Measurements from ENCODE around the gene CSN1S1. TPM values are rescaled to one million over a fixed set of nuclear protein-coding genes. Genes with fewer than 3 reads are reported as not detected.

The CSN1S1 gene
- total RNA-seq, 2 experiments from 2014 or later = not detected

DNA sequence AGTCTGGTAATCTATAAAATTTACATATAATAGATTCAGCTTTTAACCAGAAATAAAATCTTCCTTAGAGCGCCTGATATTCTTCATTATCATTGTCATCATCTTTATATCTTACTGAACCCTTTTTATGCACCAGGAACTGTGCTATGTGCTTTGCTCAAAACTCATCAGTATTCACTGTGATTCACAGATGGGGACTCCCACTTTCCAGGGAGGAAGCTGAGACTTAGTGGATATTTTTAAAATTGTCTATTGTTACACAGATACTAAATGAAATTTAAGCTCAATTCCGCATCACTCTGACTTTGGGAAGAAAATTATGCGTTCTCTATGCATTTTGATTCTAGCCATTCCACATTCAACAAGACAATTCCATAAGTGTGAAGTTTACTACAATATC lies 36.1 kb upstream of the CSN1S1 start:
- Mint-ChIP-seq H3K9me3 (no peaks in the 10 kb centered on the region), H3K4me3 (no peak overlapping the region), H3K27ac (no peak overlapping the region), H3K36me3 (ENCODE audit: low read depth) (no peaks in the 10 kb centered on the region), H3K4me1 (ENCODE audit: low read depth) (no peaks in the 10 kb centered on the region), H3K27me3 (peaks cover 8% of the 10 kb centered on the region)
- POLR2A ChIA-PET = no interaction called here
- CTCF ChIA-PET = interaction anchor here (1.2 to 2.1 kb wide), 2 partner anchors 13 to 204 kb away, joined by 4 to 7 read pairs; no protein-coding TSS in a partner anchor
- ATAC-seq (no peak), DNase-seq (no peak)
- intact Hi-C loops (cut with micrococcal nuclease) = no loop called here
- TF ChIP-seq, protein P1, sequence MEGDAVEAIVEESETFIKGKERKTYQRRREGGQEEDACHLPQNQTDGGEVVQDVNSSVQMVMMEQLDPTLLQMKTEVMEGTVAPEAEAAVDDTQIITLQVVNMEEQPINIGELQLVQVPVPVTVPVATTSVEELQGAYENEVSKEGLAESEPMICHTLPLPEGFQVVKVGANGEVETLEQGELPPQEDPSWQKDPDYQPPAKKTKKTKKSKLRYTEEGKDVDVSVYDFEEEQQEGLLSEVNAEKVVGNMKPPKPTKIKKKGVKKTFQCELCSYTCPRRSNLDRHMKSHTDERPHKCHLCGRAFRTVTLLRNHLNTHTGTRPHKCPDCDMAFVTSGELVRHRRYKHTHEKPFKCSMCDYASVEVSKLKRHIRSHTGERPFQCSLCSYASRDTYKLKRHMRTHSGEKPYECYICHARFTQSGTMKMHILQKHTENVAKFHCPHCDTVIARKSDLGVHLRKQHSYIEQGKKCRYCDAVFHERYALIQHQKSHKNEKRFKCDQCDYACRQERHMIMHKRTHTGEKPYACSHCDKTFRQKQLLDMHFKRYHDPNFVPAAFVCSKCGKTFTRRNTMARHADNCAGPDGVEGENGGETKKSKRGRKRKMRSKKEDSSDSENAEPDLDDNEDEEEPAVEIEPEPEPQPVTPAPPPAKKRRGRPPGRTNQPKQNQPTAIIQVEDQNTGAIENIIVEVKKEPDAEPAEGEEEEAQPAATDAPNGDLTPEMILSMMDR (IDR thresholded peaks at IDR 0.05) = no peak

DNA sequence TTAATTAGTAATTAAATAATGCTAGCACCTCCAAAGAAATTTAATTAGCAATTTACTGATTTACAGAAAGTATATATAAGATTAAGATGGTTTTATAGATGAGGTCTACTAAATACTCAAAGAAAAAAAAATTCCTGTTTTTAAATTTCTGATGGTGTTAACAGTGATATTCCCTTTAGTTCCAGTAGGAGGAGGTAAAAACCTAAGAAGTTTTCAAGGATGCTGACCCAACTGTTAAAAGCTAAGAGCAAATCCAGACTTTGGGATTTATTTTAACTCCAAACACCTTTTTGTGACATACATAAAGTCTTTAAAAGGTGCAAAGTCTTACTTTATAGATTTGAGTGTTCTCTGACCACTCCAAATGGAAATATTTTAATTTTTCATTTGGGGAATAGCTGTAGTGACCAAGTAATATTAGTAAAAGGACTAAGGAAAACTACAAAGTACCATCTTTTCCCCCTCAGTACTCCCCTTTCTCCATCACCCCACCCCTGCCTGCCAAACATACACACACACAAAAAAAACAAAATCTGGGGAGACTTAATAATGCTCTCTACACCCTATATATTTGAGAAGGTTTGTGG lies 34.2 kb upstream of the CSN1S1 start:
- Mint-ChIP-seq H3K27me3 (peaks cover 9% of the 10 kb centered on the region), H3K27ac (no peak overlapping the region), H3K4me3 (no peak overlapping the region), H3K4me1 (ENCODE audit: low read depth) (no peaks in the 10 kb centered on the region), H3K36me3 (ENCODE audit: low read depth) (no peaks in the 10 kb centered on the region), H3K9me3 (no peaks in the 10 kb centered on the region)
- no peak for DNase-seq
- CTCF ChIA-PET = interaction anchor here (1.0 kb wide), 1 partner anchor 9 kb away, joined by 3 read pairs; no protein-coding TSS in a partner anchor
- intact Hi-C loops (cut with micrococcal nuclease) = no loop called here
- no peak for ATAC-seq
- TF ChIP-seq, protein P1 (IDR thresholded peaks at IDR 0.05) = no peak
- POLR2A ChIA-PET = no interaction called here

- TF ChIP-seq, protein P1 (IDR thresholded peaks at IDR 0.05) = no peak
- DNase-seq (no peak), ATAC-seq (no peak)
- Mint-ChIP-seq H3K9me3 (no peaks in the 10 kb centered on the region), H3K4me3 (no peak overlapping the region), H3K4me1 (ENCODE audit: low read depth) (no peaks in the 10 kb centered on the region), H3K27ac (no peak overlapping the region), H3K27me3 (peaks cover 2% of the 10 kb centered on the region), H3K36me3 (ENCODE audit: low read depth) (no peaks in the 10 kb centered on the region)
- POLR2A ChIA-PET = no interaction called here
- intact Hi-C loops (cut with micrococcal nuclease) = no loop called here
- CTCF ChIA-PET = no interaction called here
Measured at GRCh38 chr4:69907151-69907550, 23.7 kb upstream of the CSN1S1 start.

DNA sequence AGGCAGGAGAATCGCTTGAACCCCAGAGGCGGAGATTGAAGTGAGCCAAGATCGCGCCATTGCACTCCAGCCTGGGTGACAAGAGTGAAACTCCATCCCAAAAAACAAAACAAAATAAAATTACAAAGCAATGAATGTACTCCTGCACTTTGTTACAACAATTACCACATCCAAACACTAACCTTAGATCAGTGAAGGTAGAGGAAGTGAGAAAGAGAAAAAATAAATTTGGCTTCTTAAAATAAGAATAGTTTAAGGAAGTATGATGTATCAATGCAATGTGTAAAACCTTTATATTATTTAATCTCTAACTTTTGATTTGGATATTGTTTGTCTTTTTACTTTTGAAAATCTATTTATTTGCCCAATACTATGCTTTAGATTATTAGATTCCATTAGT lies 21.7 kb upstream of the CSN1S1 start:
- intact Hi-C loops (cut with micrococcal nuclease) = no loop called here
- Mint-ChIP-seq H3K4me3 (no peak overlapping the region), H3K36me3 (ENCODE audit: low read depth) (no peaks in the 10 kb centered on the region), H3K27ac (no peak overlapping the region), H3K27me3 (no peaks in the 10 kb centered on the region), H3K9me3 (no peaks in the 10 kb centered on the region), H3K4me1 (ENCODE audit: low read depth) (no peaks in the 10 kb centered on the region)
- ChIA-PET POLR2A (no interaction called here), CTCF (no interaction called here)
- DNase-seq (no peak), ATAC-seq (no peak)
- TF ChIP-seq, protein P1 (IDR thresholded peaks at IDR 0.05) = no peak

DNA sequence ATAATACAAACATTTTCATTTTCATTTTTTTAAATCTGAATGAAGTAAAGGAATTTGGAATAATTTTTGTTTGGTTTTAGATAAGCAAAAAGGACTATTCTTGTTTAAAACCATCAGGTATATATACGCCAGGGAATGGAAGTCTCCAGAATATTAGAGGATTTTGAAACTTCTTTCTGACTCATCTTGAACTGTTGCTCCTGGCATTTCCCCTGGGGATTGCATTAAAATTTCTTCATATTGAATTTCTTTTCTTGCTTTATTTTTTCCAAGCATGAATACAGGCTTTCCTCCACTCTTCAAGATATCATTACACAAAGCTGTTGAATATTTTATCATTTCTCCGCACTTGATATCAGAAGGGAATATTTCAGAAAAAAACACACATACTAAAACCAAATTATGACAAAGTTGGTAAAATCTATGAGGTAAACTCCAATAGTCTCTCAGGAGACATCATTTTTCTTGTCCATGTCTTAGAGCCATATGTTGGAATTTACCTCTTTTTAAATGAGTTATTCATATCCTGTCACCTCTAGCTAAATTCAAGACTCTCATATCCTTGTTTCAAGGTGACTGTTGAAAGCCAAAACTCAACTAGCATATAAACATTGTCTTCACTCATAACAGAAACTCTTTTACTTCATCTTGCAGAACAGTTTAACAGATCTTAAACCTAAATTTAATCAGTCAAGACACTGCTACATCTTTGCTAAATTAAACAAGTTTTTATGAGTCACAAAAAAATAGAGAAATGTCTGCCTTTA lies 20.7 kb upstream of the CSN1S1 start:
- ChIA-PET POLR2A (no interaction called here), CTCF (no interaction called here)
- TF ChIP-seq, protein P1 (IDR thresholded peaks at IDR 0.05) = no peak
- H3K4me3 Mint-ChIP-seq = no peak overlapping the region
- no peaks in the 10 kb centered on the region for H3K4me1 Mint-ChIP-seq (ENCODE audit: low read depth)
- no peaks in the 10 kb centered on the region for H3K9me3 Mint-ChIP-seq
- H3K36me3 Mint-ChIP-seq (ENCODE audit: low read depth) = no peaks in the 10 kb centered on the region
- no peak for DNase-seq
- no peak overlapping the region for H3K27ac Mint-ChIP-seq
- no peak for ATAC-seq
- intact Hi-C loops (cut with micrococcal nuclease) = no loop called here
- no peaks in the 10 kb centered on the region for H3K27me3 Mint-ChIP-seq

Measured in activated CD8-positive, alpha-beta T cell treated with anti-CD3 and anti-CD28 coated beads for 36 hours (primary cell).